Measurements from ENCODE around the gene FKBP5. TPM values are rescaled to one million over a fixed set of nuclear protein-coding genes. Genes with fewer than 3 reads are reported as not detected.

FKBP5 gene
- total RNA-seq, 2 experiments from 2014 or later, result 42.5 to 79.1 TPM

GRCh38 chr6:35677456-35677855, 11.3 kb downstream of the FKBP5 start:
- DNase-seq (ENCODE audit: low spot score), result no peak
- no peaks in the 10 kb centered on the region for H3K9me3 ChIP-seq (ENCODE audit: low read length)
- H4K20me1 ChIP-seq (ENCODE audit: insufficient read depth, low read length), result peaks cover 8% of the 10 kb centered on the region; the same call in 1 of the 2 replicates
- H3K79me2 ChIP-seq (ENCODE audit: insufficient read depth, low read depth, low read length), result peaks cover 99% of the 10 kb centered on the region
- intact Hi-C loops (cut with micrococcal nuclease; ENCODE audit: unreplicated experiment), result no loop called here
- no peak overlapping the region for H3K27ac ChIP-seq (ENCODE audit: low read depth, low read length, poor library complexity, severe bottlenecking)
- H3K36me3 ChIP-seq (ENCODE audit: insufficient read depth, low read length), result peaks cover 55% of the 10 kb centered on the region
- H3K9me2 ChIP-seq (ENCODE audit: insufficient read depth, low read length), result no peaks in the 10 kb centered on the region
- no peak for TF ChIP-seq EZH2phosphoT487 (IDR thresholded peaks at IDR 0.05; ENCODE audit: borderline replicate concordance, low read depth, low read length)
- no peak for TF ChIP-seq CTCF (conservative IDR thresholded peaks at IDR 0.05; ENCODE audit: low read length)
- H3K4me3 ChIP-seq (ENCODE audit: low read depth, low read length, poor library complexity, severe bottlenecking), result no peak overlapping the region
- ChIA-PET CTCF (ENCODE audit: unreplicated experiment) (no interaction called here), POLR2A (no interaction called here)
- BruUV-seq (replicated peaks), result no TSS peak
- H3K4me1 ChIP-seq (ENCODE audit: insufficient read depth, low read length, poor library complexity, severe bottlenecking), result peaks cover 20% of the 10 kb centered on the region
- no peak overlapping the region for H3K4me2 ChIP-seq (ENCODE audit: low read length)
- no peak overlapping the region for H2AFZ ChIP-seq (ENCODE audit: low read length)

- H3K9me2 ChIP-seq (ENCODE audit: insufficient read depth, low read length), result no peaks in the 10 kb centered on the region
- peaks cover 99% of the 10 kb centered on the region for H3K79me2 ChIP-seq (ENCODE audit: insufficient read depth, low read depth, low read length)
- ChIA-PET CTCF (ENCODE audit: unreplicated experiment) (interaction anchor here (0.6 kb wide), 1 partner anchor 11 kb away, joined by 4 read pairs; no protein-coding TSS in a partner anchor), POLR2A (no interaction called here)
- H3K4me3 ChIP-seq (ENCODE audit: low read depth, low read length, poor library complexity, severe bottlenecking), result no peak overlapping the region
- BruUV-seq (replicated peaks), result no TSS peak
- H3K9me3 ChIP-seq (ENCODE audit: low read length), result no peaks in the 10 kb centered on the region
- peaks cover 8% of the 10 kb centered on the region; the same call in 1 of the 2 replicates for H4K20me1 ChIP-seq (ENCODE audit: insufficient read depth, low read length)
- DNase-seq (ENCODE audit: low spot score), result no peak
- H3K4me1 ChIP-seq (ENCODE audit: insufficient read depth, low read length, poor library complexity, severe bottlenecking), result peaks cover 8% of the 10 kb centered on the region
- H3K36me3 ChIP-seq (ENCODE audit: insufficient read depth, low read length), result peaks cover 56% of the 10 kb centered on the region
- no peak for TF ChIP-seq CTCF (conservative IDR thresholded peaks at IDR 0.05; ENCODE audit: low read length)
- no peak for TF ChIP-seq EZH2phosphoT487 (IDR thresholded peaks at IDR 0.05; ENCODE audit: borderline replicate concordance, low read depth, low read length)
- H3K27ac ChIP-seq (ENCODE audit: low read depth, low read length, poor library complexity, severe bottlenecking), result no peak overlapping the region
- no peak overlapping the region for H3K4me2 ChIP-seq (ENCODE audit: low read length)
- no peak overlapping the region for H2AFZ ChIP-seq (ENCODE audit: low read length)
- intact Hi-C loops (cut with micrococcal nuclease; ENCODE audit: unreplicated experiment), result no loop called here
Measured at GRCh38 chr6:35675871-35676459, 12.8 kb downstream of the FKBP5 start.

- no peaks in the 10 kb centered on the region for H3K9me2 ChIP-seq (ENCODE audit: insufficient read depth, low read length)
- TF ChIP-seq EZH2phosphoT487 (IDR thresholded peaks at IDR 0.05; ENCODE audit: borderline replicate concordance, low read depth, low read length) (no peak), CTCF (conservative IDR thresholded peaks at IDR 0.05; ENCODE audit: low read length) (no peak)
- H3K79me2 ChIP-seq (ENCODE audit: insufficient read depth, low read depth, low read length), result peaks cover 99% of the 10 kb centered on the region
- peaks cover 52% of the 10 kb centered on the region for H3K36me3 ChIP-seq (ENCODE audit: insufficient read depth, low read length)
- no peak overlapping the region for H2AFZ ChIP-seq (ENCODE audit: low read length)
- no peak overlapping the region for H3K4me3 ChIP-seq (ENCODE audit: low read depth, low read length, poor library complexity, severe bottlenecking)
- H4K20me1 ChIP-seq (ENCODE audit: insufficient read depth, low read length), result peaks cover 8% of the 10 kb centered on the region; the same call in 1 of the 2 replicates
- no TSS peak for BruUV-seq (replicated peaks)
- H3K4me1 ChIP-seq (ENCODE audit: insufficient read depth, low read length, poor library complexity, severe bottlenecking), result peaks cover 15% of the 10 kb centered on the region
- POLR2A ChIA-PET, result interaction anchor here (1.2 to 1.3 kb wide), 3 partner anchors 13 to 31 kb away, joined by 3 to 4 read pairs (median 4); no protein-coding TSS in a partner anchor
- no peaks in the 10 kb centered on the region for H3K9me3 ChIP-seq (ENCODE audit: low read length)
- H3K27ac ChIP-seq (ENCODE audit: low read depth, low read length, poor library complexity, severe bottlenecking), result no peak overlapping the region
- DNase-seq (ENCODE audit: low spot score), result no peak
- CTCF ChIA-PET (ENCODE audit: unreplicated experiment), result no interaction called here
- intact Hi-C loops (cut with micrococcal nuclease; ENCODE audit: unreplicated experiment), result no loop called here
- H3K4me2 ChIP-seq (ENCODE audit: low read length), result no peak overlapping the region
Measured at GRCh38 chr6:35674594-35674993, 14.1 kb downstream of the FKBP5 start.
